Measurements from ENCODE around the gene P2RX6. TPM values are rescaled to one million over a fixed set of nuclear protein-coding genes. Genes with fewer than 3 reads are reported as not detected.
"Not testable (repeated sequence)": the region's sequence is repeated elsewhere in the genome, so short reads cannot be mapped to it uniquely, and the experiment has no call there.

P2RX6 gene
- total RNA-seq, 2 experiments from 2014 or later: not detected

GRCh38 chr22:21048448-21048847 is 33.5 kb downstream of the P2RX6 start:
- intact Hi-C loops (cut with micrococcal nuclease): loop anchor here (5.0 kb wide), 1 partner anchor 86 kb away; no protein-coding TSS in a partner anchor
- H3K9me3 Mint-ChIP-seq, DNase-seq, H3K36me3 Mint-ChIP-seq, POLR2A ChIA-PET, CTCF ChIA-PET, H3K27me3 Mint-ChIP-seq, H3K27ac Mint-ChIP-seq, H3K4me3 Mint-ChIP-seq: not testable (repeated sequence)
- H3K4me1 Mint-ChIP-seq (ENCODE audit: low read depth): peaks cover 18% of the 10 kb centered on the region

GRCh38 chr22:21048965-21049364 is 34.0 kb downstream of the P2RX6 start:
- H3K27me3 Mint-ChIP-seq, H3K4me3 Mint-ChIP-seq, H3K36me3 Mint-ChIP-seq, H3K27ac Mint-ChIP-seq, CTCF ChIA-PET, POLR2A ChIA-PET, H3K9me3 Mint-ChIP-seq, DNase-seq: not testable (repeated sequence)
- H3K4me1 Mint-ChIP-seq (ENCODE audit: low read depth): peaks cover 13% of the 10 kb centered on the region
- intact Hi-C loops (cut with micrococcal nuclease): loop anchor here (5.0 kb wide), 1 partner anchor 87 kb away; no protein-coding TSS in a partner anchor

- Mint-ChIP-seq H3K4me1 (ENCODE audit: low read depth) (peaks cover 8% of the 10 kb centered on the region), H3K9me3 (no peaks in the 10 kb centered on the region), H3K27ac (no peak overlapping the region), H3K27me3 (no peaks in the 10 kb centered on the region), H3K4me3 (no peak overlapping the region), H3K36me3 (no peaks in the 10 kb centered on the region)
- POLR2A ChIA-PET: no interaction called here
- intact Hi-C loops (cut with micrococcal nuclease): no loop called here
- no peak for DNase-seq
- CTCF ChIA-PET: no interaction called here
Measured at GRCh38 chr22:21051145-21051830, 36.3 kb downstream of the P2RX6 start.

GRCh38 chr22:21051831-21052400 is 37.0 kb downstream of the P2RX6 start:
- H3K36me3 Mint-ChIP-seq: no peaks in the 10 kb centered on the region
- H3K4me1 Mint-ChIP-seq (ENCODE audit: low read depth): peaks cover 12% of the 10 kb centered on the region
- intact Hi-C loops (cut with micrococcal nuclease): no loop called here
- H3K4me3 Mint-ChIP-seq: no peak overlapping the region
- H3K27me3 Mint-ChIP-seq: peaks cover 5% of the 10 kb centered on the region
- CTCF ChIA-PET: no interaction called here
- H3K9me3 Mint-ChIP-seq: no peaks in the 10 kb centered on the region
- no peak overlapping the region for H3K27ac Mint-ChIP-seq
- no peak for DNase-seq
- POLR2A ChIA-PET: no interaction called here

GRCh38 chr22:21052715-21053459 is 37.9 kb downstream of the P2RX6 start:
- no peak for DNase-seq
- intact Hi-C loops (cut with micrococcal nuclease): no loop called here
- ChIA-PET CTCF (no interaction called here), POLR2A (no interaction called here)
- Mint-ChIP-seq H3K27me3 (peaks cover 5% of the 10 kb centered on the region), H3K36me3 (no peaks in the 10 kb centered on the region), H3K9me3 (no peaks in the 10 kb centered on the region), H3K4me3 (no peak overlapping the region), H3K4me1 (ENCODE audit: low read depth) (peaks cover 12% of the 10 kb centered on the region), H3K27ac (no peak overlapping the region)

GRCh38 chr22:21054046-21054713 is 39.2 kb downstream of the P2RX6 start:
- CTCF ChIA-PET: no interaction called here
- Mint-ChIP-seq H3K9me3 (no peaks in the 10 kb centered on the region), H3K27ac (no peak overlapping the region)

GRCh38 chr22:21054714-21055563 is 40.0 kb downstream of the P2RX6 start:
- POLR2A ChIA-PET: interaction anchor here (0.6 kb wide), 1 partner anchor 82 kb away, joined by 4 read pairs; no protein-coding TSS in a partner anchor
- no peaks in the 10 kb centered on the region for H3K36me3 Mint-ChIP-seq
- intact Hi-C loops (cut with micrococcal nuclease): no loop called here
- H3K4me3 Mint-ChIP-seq: no peak overlapping the region
- CTCF ChIA-PET: no interaction called here
- peaks cover 5% of the 10 kb centered on the region for H3K27me3 Mint-ChIP-seq
- peaks cover 12% of the 10 kb centered on the region for H3K4me1 Mint-ChIP-seq (ENCODE audit: low read depth)
- DNase-seq: no peak
- no peaks in the 10 kb centered on the region for H3K9me3 Mint-ChIP-seq
- H3K27ac Mint-ChIP-seq: no peak overlapping the region

More at GRCh38 chr22:21054046-21054713, 39.2 kb downstream of the P2RX6 start:
- intact Hi-C loops (cut with micrococcal nuclease): no loop called here
- POLR2A ChIA-PET: interaction anchor here (0.6 kb wide), 1 partner anchor 82 kb away, joined by 4 read pairs; no protein-coding TSS in a partner anchor
- no peaks in the 10 kb centered on the region for H3K36me3 Mint-ChIP-seq
- H3K4me1 Mint-ChIP-seq (ENCODE audit: low read depth): peaks cover 12% of the 10 kb centered on the region
- no peak for DNase-seq
- peaks cover 5% of the 10 kb centered on the region for H3K27me3 Mint-ChIP-seq
- no peak overlapping the region for H3K4me3 Mint-ChIP-seq

GRCh38 chr22:21055564-21055834 is 40.5 kb downstream of the P2RX6 start:
- no peak for DNase-seq
- ChIA-PET CTCF (no interaction called here), POLR2A (no interaction called here)
- H3K36me3 Mint-ChIP-seq: no peaks in the 10 kb centered on the region
- H3K27me3 Mint-ChIP-seq: peaks cover 5% of the 10 kb centered on the region
- no peaks in the 10 kb centered on the region for H3K9me3 Mint-ChIP-seq
- H3K27ac Mint-ChIP-seq: no peak overlapping the region
- intact Hi-C loops (cut with micrococcal nuclease): no loop called here
- H3K4me3 Mint-ChIP-seq: no peak overlapping the region
- H3K4me1 Mint-ChIP-seq (ENCODE audit: low read depth): peaks cover 12% of the 10 kb centered on the region

- intact Hi-C loops (cut with micrococcal nuclease): no loop called here
- CTCF ChIA-PET: no interaction called here
- Mint-ChIP-seq H3K9me3 (no peaks in the 10 kb centered on the region), H3K27ac (no peak overlapping the region), H3K4me1 (ENCODE audit: low read depth) (peaks cover 12% of the 10 kb centered on the region), H3K27me3 (peaks cover 5% of the 10 kb centered on the region), H3K4me3 (no peak overlapping the region), H3K36me3 (no peaks in the 10 kb centered on the region)
- DNase-seq: no peak
- POLR2A ChIA-PET: no interaction called here
Measured at GRCh38 chr22:21055880-21056319, 40.9 kb downstream of the P2RX6 start.

- H3K36me3 Mint-ChIP-seq; CTCF ChIA-PET; H3K27me3 Mint-ChIP-seq; DNase-seq; intact Hi-C loops (cut with micrococcal nuclease); H3K27ac Mint-ChIP-seq; POLR2A ChIA-PET; H3K4me3 Mint-ChIP-seq; H3K9me3 Mint-ChIP-seq: not testable (repeated sequence)
- H3K4me1 Mint-ChIP-seq (ENCODE audit: low read depth): peaks cover 11% of the 10 kb centered on the region
Measured at GRCh38 chr22:21060363-21060762, 45.4 kb downstream of the P2RX6 start.

- intact Hi-C loops (cut with micrococcal nuclease); H3K4me3 Mint-ChIP-seq; H3K27me3 Mint-ChIP-seq; POLR2A ChIA-PET; H3K4me1 Mint-ChIP-seq (ENCODE audit: low read depth); H3K27ac Mint-ChIP-seq; H3K9me3 Mint-ChIP-seq; H3K36me3 Mint-ChIP-seq; DNase-seq: not testable (repeated sequence)
- CTCF ChIA-PET: interaction anchor here (0.6 kb wide), 1 partner anchor 17 kb away, joined by 3 read pairs; no protein-coding TSS in a partner anchor
Measured at GRCh38 chr22:21061660-21062321, 46.8 kb downstream of the P2RX6 start.
